Omental fat pad (tissue), 4 donors: ENCODE measurements around the gene KRT12. TPM values are rescaled to one million over a fixed set of nuclear protein-coding genes. Genes with fewer than 3 reads are reported as not detected.

Experiments
- ATAC-seq: fragments of 150-250 bp; one replicate; pipeline ENCODE4 v1.9.1; 2016; ENCODE audit warnings: mild to moderate bottlenecking, moderate library complexity; ENCODE audit not compliant: low FRiP score
- DNase-seq: peaks from one replicate; pipeline ENCODE4 v3.0.0-alpha.2; 2019; ENCODE audit warnings: low spot score
- CTCF ChIP-seq, 3 donors: fragments of 450-650 bp; IDR thresholded peaks; one replicate each; pipeline ENCODE4 v1.5.1; 2016 to 2017; ENCODE audit warnings: antibody characterized with exemption in 3 of 3, mild to moderate bottlenecking in 3 of 3, moderate library complexity in 2 of 3
- total RNA-seq, 4 donors: library from RNA; depleted of rRNA; stranded (reverse); fragments of >200 nt; gene quantifications; one replicate each; pipeline ENCODE4 v1.1.0, GENCODE V29; 2016

KRT12 gene
- total RNA-seq, 4 donors from 2014 or later = not detected

GRCh38 chr17:40901981-40902474, 35.0 kb upstream of the KRT12 start:
- no peak for DNase-seq
- TF ChIP-seq CTCF (IDR thresholded peaks at IDR 0.05) = no peak
- no peak for ATAC-seq

GRCh38 chr17:40900809-40901356, 33.9 kb upstream of the KRT12 start:
- TF ChIP-seq CTCF (IDR thresholded peaks at IDR 0.05) = no peak
- ATAC-seq (no peak), DNase-seq (no peak)

GRCh38 chr17:40896916-40897455, 30.0 kb upstream of the KRT12 start:
- TF ChIP-seq CTCF (IDR thresholded peaks at IDR 0.05) = no peak
- DNase-seq = no peak
- no peak for ATAC-seq

GRCh38 chr17:40895106-40895730, 28.2 kb upstream of the KRT12 start:
- no peak for TF ChIP-seq CTCF (IDR thresholded peaks at IDR 0.05)
- DNase-seq (no peak), ATAC-seq (no peak)

- no peak for ATAC-seq
Observed at GRCh38 chr17:40888196-40888720, 21.2 kb upstream of the KRT12 start.

GRCh38 chr17:40886090-40886489, 19.1 kb upstream of the KRT12 start:
- DNase-seq (no peak), ATAC-seq (no peak)
- no peak for TF ChIP-seq CTCF (IDR thresholded peaks at IDR 0.05)

More at GRCh38 chr17:40888196-40888720, 21.2 kb upstream of the KRT12 start:
- no peak for DNase-seq
- TF ChIP-seq CTCF (IDR thresholded peaks at IDR 0.05) = no peak
